Measurements from ENCODE around the gene ZNF540. TPM values are rescaled to one million over a fixed set of nuclear protein-coding genes. Genes with fewer than 3 reads are reported as not detected.

The ZNF540 gene
- total RNA-seq (2022; extraction: Qiagen RNA extraction) = 0.05 to 0.17 TPM (median 0.16 TPM) in 4 of 5 replicates, not detected in the other

DNA sequence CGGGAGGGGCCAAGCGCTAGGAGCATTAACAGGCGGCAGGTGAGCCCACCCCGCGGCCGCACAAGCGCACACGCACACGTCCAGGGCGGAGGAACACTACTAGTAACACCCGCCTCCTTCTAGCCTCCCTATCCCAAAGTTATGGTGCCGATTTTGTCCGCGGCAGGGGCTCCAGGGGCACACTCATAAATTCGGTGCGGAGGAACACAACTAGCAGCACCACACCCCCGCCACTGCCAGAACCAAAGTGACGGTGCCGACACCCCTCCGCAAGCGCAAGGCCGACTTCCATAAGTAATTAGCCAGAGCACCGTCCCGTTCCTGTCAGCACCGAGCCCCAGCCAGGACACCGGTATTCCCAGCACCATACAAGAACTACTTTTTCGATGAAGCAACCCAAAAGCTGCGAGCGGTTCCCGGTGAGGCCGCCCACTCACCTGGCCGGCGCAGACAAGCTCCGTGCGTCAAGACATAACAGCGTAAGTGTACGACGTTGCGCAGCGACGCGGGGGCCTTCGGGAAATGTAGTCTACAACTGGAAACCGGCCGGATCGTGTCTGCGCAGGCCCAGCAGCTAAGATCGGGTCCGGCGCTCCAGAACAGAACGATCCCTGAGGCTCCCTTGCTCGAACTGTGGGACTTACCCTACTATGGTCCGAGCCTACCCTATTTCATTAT, at the start of gene ZNF540, which contains the start of gene ZNF571:
TSS of gene ZNF540 (plus strand) at position 573 of the 678 bp plus-strand sequence. CDS start 3,572 bp downstream, outside the sequence.
TSS of gene ZNF571 (minus strand) at position 489 of the 678 bp plus-strand sequence. CDS start 8,116 bp downstream, outside the sequence.

DNA sequence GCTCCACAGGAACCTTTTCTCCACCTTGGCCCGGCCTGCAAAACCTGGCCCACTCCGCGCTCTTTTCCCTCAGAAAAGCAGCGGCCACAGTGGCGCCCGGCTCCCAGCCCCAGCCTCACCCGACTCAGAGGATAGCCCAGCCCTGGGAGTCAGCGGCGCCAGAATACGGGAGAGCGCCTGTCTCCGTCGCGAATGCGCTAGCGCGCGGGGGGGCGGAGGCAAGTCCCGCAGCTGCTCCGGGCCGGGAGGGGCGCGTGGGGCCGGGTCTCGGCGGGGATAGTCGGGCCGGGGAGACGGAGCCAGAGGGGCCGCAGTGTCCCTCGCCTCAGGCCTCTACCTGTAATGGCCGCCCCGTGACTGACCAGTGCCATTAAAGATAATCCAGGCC, 60.6 kb downstream of the ZNF540 start, which contains the start of gene ZFP30:
TSS of gene ZFP30 (minus strand) at position 165 of the 388 bp plus-strand sequence. CDS start 7,643 bp downstream, outside the sequence.

Other genes starting within 250 kb of the ZNF540 start
- gene ZNF527, start 223.8 kb upstream of the ZNF540 start, total RNA-seq (2022; extraction: Qiagen RNA extraction) = 2.4 to 4.3 TPM (median 3.2 TPM) in 5 replicates
- gene ZNF569, start 127.4 kb upstream of the ZNF540 start, total RNA-seq (2022; extraction: Qiagen RNA extraction) = 3.9 to 6.7 TPM (median 5.0 TPM) in 5 replicates
- gene ZNF570, start 125.5 kb upstream of the ZNF540 start, total RNA-seq (2022; extraction: Qiagen RNA extraction) = 2.7 to 3.7 TPM (median 3.5 TPM) in 5 replicates
- 0.05 to 0.09 TPM (median 0.05 TPM) in 4 of 5 replicates, not detected in the other for gene ZNF793, start 87.9 kb upstream of the ZNF540 start, total RNA-seq (2022; extraction: Qiagen RNA extraction)
- gene ZNF571, start 84 bp upstream of the ZNF540 start, total RNA-seq (2022; extraction: Qiagen RNA extraction) = 1.0 to 1.2 TPM (median 1.1 TPM) in 5 replicates
- 5.7 to 9.3 TPM (median 8.0 TPM) in 5 replicates for gene ZFP30, start 60.6 kb downstream of the ZNF540 start, total RNA-seq (2022; extraction: Qiagen RNA extraction)
- gene ZNF607, start 124.9 kb downstream of the ZNF540 start, total RNA-seq (2022; extraction: Qiagen RNA extraction) = 3.6 to 6.3 TPM (median 5.5 TPM) in 5 replicates
- 1.8 to 3.4 TPM (median 2.4 TPM) in 5 replicates for gene ZNF573, start 184.7 kb downstream of the ZNF540 start, total RNA-seq (2022; extraction: Qiagen RNA extraction)